GM12891 (cell line): Measurements from ENCODE around the gene KDM5A.

Experiments
- PAX5 ChIP-seq: IDR thresholded peaks from 2 replicates; pipeline ENCODE4 v1.6.1; 2011; ENCODE audit warnings: low read length, moderate library complexity, mild to moderate bottlenecking; ENCODE audit not compliant: insufficient read depth, severe bottlenecking
- POLR2A ChIP-seq: IDR thresholded peaks from 2 replicates; pipeline ENCODE4 v1.6.1; 2011; ENCODE audit warnings: low read depth, low read length, control low read depth
- POLR2AphosphoS5 ChIP-seq: IDR thresholded peaks from 2 replicates; pipeline ENCODE4 v1.6.1; 2011; ENCODE audit warnings: low read depth, low read length, control low read depth
- POU2F2 ChIP-seq: IDR thresholded peaks from 2 replicates; pipeline ENCODE4 v1.6.1; 2011; ENCODE audit warnings: low read depth, mild to moderate bottlenecking, control low read depth, low read length, moderate library complexity
- SPI1 ChIP-seq: IDR thresholded peaks from 2 replicates; pipeline ENCODE4 v1.6.1; 2011; ENCODE audit warnings: low read depth, low read length, control low read depth
- TAF1 ChIP-seq: IDR thresholded peaks from 2 replicates; pipeline ENCODE4 v1.6.1; 2011; ENCODE audit warnings: low read depth, low read length, control low read depth

GRCh38 chr12:414859-415258 lies 25.7 kb upstream of the KDM5A start:
- TF ChIP-seq POLR2A = no peak
- TF ChIP-seq POLR2AphosphoS5 = no peak
- TF ChIP-seq TAF1 = no peak
- TF ChIP-seq SPI1 = no peak
- no peak for TF ChIP-seq PAX5
- no peak for TF ChIP-seq POU2F2
